ENCODE data around the gene WNK2.

DNA sequence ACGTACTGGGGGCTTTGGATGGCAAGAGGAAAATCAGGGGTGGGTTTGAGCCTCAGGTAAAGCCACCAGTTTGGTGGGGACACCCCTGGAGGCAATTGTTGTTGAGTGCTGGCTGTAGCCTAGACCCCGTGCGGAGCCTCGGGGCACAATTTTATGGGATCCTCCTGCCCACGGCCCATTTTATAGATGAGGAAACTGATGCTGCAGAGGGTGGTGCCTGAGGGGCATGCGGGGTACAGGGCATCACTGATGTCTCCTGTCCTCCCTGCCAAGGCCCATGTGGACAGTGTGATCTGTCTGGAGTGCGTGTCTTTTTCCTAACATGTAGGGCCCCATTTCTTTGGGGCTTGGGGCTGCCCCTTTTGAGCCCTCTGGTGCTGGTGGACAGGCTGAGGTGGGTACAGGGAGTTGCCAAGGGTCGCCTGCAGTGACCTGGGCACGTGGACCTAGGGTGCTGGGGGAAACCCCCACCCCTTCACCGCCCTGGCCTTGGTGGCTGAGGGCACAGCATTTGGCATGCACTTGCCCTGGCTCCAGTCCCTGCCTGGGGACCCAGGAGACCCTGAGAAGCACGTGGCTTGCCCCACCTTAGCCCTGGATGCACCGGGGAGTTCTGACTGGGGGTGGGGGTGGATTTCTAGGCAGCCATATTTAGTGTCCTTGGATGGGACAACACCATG lies 22.1 kb downstream of the WNK2 start:
- TF ChIP-seq POLR2A (IDR thresholded peaks at IDR 0.05; ENCODE audit: extremely low read depth, insufficient read length) (no peak), CTCF (IDR thresholded peaks at IDR 0.05; ENCODE audit: low read depth, low read length) (no peak)
